ENCODE data around the gene RAB24.

Gene RAB24

DNA sequence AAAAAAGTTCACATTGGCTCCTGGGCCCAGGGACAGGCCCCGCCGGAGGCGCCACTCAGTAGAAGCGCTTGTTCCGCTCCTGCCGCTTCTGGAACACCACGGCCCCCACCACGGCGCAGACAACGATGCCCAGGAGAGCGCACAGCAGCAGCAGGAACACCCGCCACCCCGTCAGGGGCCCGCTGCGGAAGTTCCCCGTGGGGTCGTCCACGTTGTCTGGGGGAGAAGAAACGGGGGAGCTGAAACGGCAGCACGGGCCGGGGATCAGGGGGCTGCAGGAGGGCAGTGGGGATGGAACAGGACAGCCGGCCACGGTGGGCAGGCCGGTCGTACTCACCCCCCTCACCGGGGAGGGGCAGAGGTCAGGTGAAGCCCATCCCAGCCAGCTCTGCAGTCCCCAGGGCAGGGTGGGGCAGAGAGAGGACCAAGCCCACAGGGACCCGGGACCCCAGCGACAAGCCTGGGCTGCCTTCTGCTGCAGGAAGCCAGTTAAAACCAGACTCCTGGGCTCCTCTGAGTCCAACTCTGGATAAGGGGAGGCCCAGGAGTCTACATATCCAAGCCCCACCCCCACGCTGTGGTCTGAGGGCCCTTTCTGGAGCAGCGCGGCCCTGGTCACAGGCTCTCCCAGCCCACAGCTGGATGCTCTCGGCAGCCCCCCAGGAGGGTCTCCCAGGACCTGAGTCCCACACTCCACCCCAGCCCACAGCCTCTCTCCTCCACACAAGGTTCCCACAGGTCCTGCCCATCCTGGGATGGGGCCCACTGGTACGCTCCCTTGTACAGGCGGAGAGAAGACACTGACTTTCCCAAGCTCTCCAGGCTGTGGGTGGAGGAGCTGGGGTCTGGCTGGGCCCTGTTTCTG is 28.7 kb upstream of the RAB24 start:
- Histone ChIP-seq H3K27me3 (ENCODE audit: control insufficient read depth in 1 of 2, insufficient read depth in 2 of 2, low read length in 2 of 2) (no peaks in the 10 kb centered on the region), H3K4me3 (ENCODE audit: low read length in 2 of 2) (no peak overlapping the region), H3K9ac (ENCODE audit: low read length in 2 of 2) (no peak overlapping the region), H3K9me3 (ENCODE audit: control insufficient read depth in 2 of 2, low read length in 2 of 2) (no peaks in the 10 kb centered on the region), H3K4me1 (ENCODE audit: control insufficient read depth, insufficient read depth, low read length) (no peaks in the 10 kb centered on the region), H3K27ac (ENCODE audit: low read length) (no peak overlapping the region), H3K36me3 (ENCODE audit: control insufficient read depth in 2 of 2, insufficient read depth in 2 of 2, low read length in 2 of 2) (peaks cover 32 to 63% of the 10 kb centered on the region in 2 donors)

DNA sequence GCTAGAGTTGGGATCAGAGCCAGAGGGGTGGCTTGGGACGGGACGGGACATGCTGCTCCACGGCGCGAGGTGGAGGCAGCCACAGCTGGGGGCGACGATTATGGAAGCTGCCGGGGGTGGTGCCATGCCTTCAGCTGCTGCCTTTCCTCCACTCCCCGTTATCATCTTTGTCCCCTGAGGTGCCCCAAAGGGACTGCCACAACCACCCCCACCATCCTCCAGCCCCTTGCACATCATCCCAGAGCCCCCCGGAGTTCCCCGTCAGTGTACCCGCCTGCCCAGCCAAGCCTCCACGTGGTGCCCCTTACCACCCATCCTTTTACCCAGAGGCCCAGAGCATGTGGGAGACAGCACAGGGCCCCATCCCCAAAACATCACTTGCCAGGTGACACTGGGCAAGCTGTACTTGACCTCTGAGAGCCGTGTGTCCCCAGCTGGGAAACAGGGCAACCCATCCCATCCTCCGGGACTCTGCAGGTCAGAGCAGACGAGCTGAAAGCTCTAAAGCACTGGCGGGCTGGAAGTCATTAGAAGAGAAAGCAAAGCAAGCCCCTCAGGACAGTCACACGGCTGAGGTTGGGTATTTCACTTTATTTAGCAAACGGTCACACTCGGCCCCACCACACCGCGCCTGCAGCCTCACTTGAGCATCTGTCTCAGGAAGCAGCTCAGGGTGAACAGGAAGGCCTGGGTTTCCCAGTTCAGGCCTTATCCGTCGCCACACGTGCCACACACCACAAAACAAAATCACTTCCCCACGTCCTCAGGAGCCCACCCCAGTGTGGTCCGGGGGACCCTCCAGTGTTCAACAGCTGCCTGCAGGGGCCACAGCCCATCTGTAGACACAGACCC is 27.7 kb upstream of the RAB24 start:
- H3K4me3 ChIP-seq (ENCODE audit: low read length in 2 of 2) = no peak overlapping the region
- H3K36me3 ChIP-seq (ENCODE audit: control insufficient read depth in 2 of 2, insufficient read depth in 2 of 2, low read length in 2 of 2) = peaks cover 26 to 53% of the 10 kb centered on the region in 2 donors
- no peak overlapping the region for H3K9ac ChIP-seq (ENCODE audit: low read length in 2 of 2)
- no peaks in the 10 kb centered on the region for H3K9me3 ChIP-seq (ENCODE audit: control insufficient read depth in 2 of 2, low read length in 2 of 2)
- no peak overlapping the region for H3K27ac ChIP-seq (ENCODE audit: low read length)
- H3K27me3 ChIP-seq (ENCODE audit: control insufficient read depth in 1 of 2, insufficient read depth in 2 of 2, low read length in 2 of 2) = no peaks in the 10 kb centered on the region
- no peaks in the 10 kb centered on the region for H3K4me1 ChIP-seq (ENCODE audit: control insufficient read depth, insufficient read depth, low read length)

DNA sequence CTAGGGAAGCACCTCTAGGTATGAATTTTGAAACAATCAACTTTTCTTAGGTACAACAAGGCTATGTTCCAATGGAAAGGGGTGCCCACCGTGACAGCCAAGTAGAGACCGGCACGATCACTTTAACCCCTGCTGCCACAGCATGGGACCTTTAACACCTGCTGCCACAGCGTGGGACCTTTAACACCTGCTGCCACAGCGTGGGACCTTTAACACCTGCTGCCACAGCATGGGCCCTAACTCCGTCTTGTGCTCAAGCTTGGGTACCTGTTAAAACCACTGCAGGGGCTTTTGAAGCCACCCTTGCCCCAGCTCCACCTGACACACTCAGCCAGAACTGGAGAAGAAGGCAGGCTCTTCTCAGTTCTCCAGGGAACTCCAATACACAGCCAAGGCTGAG is 26.4 kb upstream of the RAB24 start:
- no peak overlapping the region for H3K4me3 ChIP-seq (ENCODE audit: low read length in 2 of 2)
- H3K27me3 ChIP-seq (ENCODE audit: control insufficient read depth in 1 of 2, insufficient read depth in 2 of 2, low read length in 2 of 2) = no peaks in the 10 kb centered on the region
- no peak overlapping the region for H3K9ac ChIP-seq (ENCODE audit: low read length in 2 of 2)
- peaks cover 22 to 40% of the 10 kb centered on the region in 2 donors for H3K36me3 ChIP-seq (ENCODE audit: control insufficient read depth in 2 of 2, insufficient read depth in 2 of 2, low read length in 2 of 2)
- no peaks in the 10 kb centered on the region for H3K4me1 ChIP-seq (ENCODE audit: control insufficient read depth, insufficient read depth, low read length)
- H3K9me3 ChIP-seq (ENCODE audit: control insufficient read depth in 2 of 2, low read length in 2 of 2) = no peaks in the 10 kb centered on the region
- H3K27ac ChIP-seq (ENCODE audit: low read length) = no peak overlapping the region

DNA sequence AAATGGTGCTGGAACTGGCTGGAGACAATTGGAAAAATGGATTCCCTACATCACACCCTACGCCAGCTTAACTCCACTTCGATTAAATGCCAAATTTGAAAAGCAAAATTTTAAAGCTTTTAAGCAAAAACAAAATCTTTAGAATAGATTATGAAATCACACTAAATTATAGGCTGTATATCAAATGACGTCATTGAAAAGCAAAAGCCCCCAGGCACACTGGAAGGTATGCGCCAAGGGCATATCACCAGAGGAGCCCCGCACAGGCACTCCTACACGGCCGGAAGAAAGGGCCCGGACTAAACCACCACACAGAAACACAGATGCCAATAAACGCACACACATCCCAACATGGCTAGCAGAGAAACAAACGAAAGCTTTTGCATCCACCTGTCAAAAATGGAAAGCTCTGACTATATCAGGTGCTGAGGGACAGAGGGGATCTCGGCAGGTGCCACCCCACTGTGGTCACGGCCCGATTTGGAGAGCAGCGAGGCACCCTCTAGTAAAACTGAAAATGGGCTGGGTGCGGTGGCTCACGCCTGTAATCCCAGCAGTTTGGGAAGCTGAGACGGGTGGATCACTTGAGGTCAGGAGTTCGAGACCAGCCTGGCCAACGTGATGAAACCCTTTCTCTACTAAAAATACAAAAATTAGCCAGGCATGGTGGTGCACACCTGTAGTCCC is 25.2 kb upstream of the RAB24 start:
- no peak overlapping the region for H3K27ac ChIP-seq (ENCODE audit: low read length)
- no peaks in the 10 kb centered on the region for H3K9me3 ChIP-seq (ENCODE audit: control insufficient read depth in 2 of 2, low read length in 2 of 2)
- peaks cover 11 to 28% of the 10 kb centered on the region in 2 donors for H3K36me3 ChIP-seq (ENCODE audit: control insufficient read depth in 2 of 2, insufficient read depth in 2 of 2, low read length in 2 of 2)
- H3K9ac ChIP-seq (ENCODE audit: low read length in 2 of 2) = no peak overlapping the region
- no peak overlapping the region for H3K4me3 ChIP-seq (ENCODE audit: low read length in 2 of 2)
- no peaks in the 10 kb centered on the region for H3K4me1 ChIP-seq (ENCODE audit: control insufficient read depth, insufficient read depth, low read length)
- H3K27me3 ChIP-seq (ENCODE audit: control insufficient read depth in 1 of 2, insufficient read depth in 2 of 2, low read length in 2 of 2) = no peaks in the 10 kb centered on the region

DNA sequence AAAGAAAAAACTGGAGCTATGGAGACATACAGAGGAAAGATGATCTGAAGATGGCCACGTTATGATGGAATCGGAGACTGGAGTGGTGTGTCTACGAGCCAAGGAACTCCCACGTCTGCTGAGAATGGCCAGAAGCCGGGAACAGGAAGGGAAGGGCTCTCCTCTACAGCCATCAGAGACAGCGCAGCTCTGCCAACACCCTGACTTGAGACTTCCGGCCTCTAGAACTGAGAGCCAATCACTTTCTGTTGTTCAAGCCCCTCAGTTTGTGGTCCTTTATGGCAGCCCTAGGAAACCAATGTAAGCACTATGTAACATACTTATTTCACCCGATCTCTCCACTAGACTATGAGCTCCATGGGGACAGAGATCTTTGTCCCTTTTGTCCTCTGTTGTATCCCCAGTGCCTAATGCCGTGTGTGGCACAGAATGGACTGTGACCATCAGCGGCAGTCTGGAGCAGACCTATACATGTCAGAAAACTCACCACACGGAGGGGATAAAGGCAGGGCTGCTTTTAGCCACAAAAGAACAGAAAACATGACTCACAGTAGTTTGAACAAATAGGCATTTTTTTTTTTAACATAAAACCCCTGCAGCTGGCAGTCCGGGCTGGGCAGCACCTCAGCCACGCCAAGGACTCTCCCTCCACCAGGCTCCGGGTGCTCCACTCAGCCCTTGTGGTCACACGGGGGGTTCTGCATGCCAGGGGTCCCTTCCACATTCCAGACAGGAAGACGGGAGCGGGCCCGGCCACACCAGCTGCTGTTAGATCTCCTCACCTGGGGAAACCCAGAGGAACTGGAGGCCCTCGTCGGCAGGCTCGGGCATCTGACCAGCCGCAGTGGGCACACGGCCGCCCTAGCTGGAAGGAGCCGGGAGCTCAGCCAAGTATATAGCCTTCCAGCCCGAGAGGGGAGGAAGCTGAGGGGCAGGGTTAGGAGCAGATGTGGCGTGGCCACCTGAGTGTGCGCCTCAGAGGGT is 24.3 kb upstream of the RAB24 start:
- H3K27ac ChIP-seq (ENCODE audit: low read length) = no peak overlapping the region
- no peaks in the 10 kb centered on the region for H3K4me1 ChIP-seq (ENCODE audit: control insufficient read depth, insufficient read depth, low read length)
- H3K36me3 ChIP-seq (ENCODE audit: control insufficient read depth in 2 of 2, insufficient read depth in 2 of 2, low read length in 2 of 2) = peaks cover 6 to 19% of the 10 kb centered on the region in 2 donors
- no peaks in the 10 kb centered on the region for H3K9me3 ChIP-seq (ENCODE audit: control insufficient read depth in 2 of 2, low read length in 2 of 2)
- H3K27me3 ChIP-seq (ENCODE audit: control insufficient read depth in 1 of 2, insufficient read depth in 2 of 2, low read length in 2 of 2) = no peaks in the 10 kb centered on the region
- H3K4me3 ChIP-seq (ENCODE audit: low read length in 2 of 2) = no peak overlapping the region
- no peak overlapping the region for H3K9ac ChIP-seq (ENCODE audit: low read length in 2 of 2)

DNA sequence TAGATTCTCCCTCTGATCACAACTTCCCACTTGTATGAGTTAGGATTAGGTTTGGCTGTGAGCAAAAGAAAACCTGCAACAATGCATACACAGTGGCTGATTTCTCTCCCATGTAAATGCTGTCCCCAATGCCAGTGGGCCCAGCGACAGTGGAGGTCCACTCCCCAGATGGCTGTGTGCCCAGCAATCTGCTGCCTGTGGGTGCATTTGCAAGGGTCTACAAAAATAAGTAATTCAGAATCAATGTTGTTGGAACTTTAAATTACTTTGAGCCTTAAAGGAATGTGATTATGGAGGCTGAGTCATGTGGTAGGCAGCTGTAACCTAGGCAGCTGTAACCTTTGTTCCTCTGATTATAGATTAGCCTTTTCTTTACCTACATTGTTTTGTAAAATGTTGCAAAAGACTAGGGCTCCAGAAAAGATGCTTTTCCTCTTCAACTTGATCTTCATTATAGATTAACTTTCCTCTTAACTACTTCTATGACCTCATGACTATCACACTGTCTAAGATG is 22.4 kb upstream of the RAB24 start:
- Histone ChIP-seq H3K4me1 (ENCODE audit: control insufficient read depth, insufficient read depth, low read length) (no peaks in the 10 kb centered on the region), H3K27me3 (ENCODE audit: control insufficient read depth in 1 of 2, insufficient read depth in 2 of 2, low read length in 2 of 2) (no peaks in the 10 kb centered on the region), H3K4me3 (ENCODE audit: low read length in 2 of 2) (no peak overlapping the region), H3K9me3 (ENCODE audit: control insufficient read depth in 2 of 2, low read length in 2 of 2) (no peaks in the 10 kb centered on the region), H3K9ac (ENCODE audit: low read length in 2 of 2) (no peak overlapping the region), H3K36me3 (ENCODE audit: control insufficient read depth in 2 of 2, insufficient read depth in 2 of 2, low read length in 2 of 2) (peaks cover 5 to 9% of the 10 kb centered on the region in 2 donors), H3K27ac (ENCODE audit: low read length) (no peak overlapping the region)

DNA sequence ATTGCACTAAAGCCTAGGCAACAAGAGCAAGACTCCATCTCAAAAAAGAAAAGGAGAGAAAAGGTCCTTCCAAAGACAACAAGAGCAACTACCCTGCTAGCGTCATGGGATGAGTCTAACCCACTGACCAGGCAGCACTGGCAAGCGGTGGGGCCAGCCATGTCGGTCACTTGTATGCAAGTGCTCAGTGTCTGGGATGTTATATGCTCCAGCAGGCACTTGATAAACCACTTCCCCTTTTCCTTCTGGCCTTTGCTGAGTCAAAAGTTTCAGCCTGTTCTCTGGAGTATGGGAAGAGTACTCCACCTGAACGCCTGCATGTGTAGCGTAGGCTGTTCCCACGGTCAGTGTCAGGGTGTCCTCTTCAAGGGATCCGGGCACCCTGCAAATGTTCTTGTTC is 17.4 kb upstream of the RAB24 start:
- Histone ChIP-seq H3K4me1 (ENCODE audit: control insufficient read depth, insufficient read depth, low read length) (no peaks in the 10 kb centered on the region), H3K27ac (ENCODE audit: low read length) (no peak overlapping the region), H3K9me3 (ENCODE audit: control insufficient read depth in 2 of 2, low read length in 2 of 2) (peaks cover 0 to 3% of the 10 kb centered on the region in 2 donors), H3K36me3 (ENCODE audit: control insufficient read depth in 2 of 2, insufficient read depth in 2 of 2, low read length in 2 of 2) (peaks cover 0 to 4% of the 10 kb centered on the region in 2 donors), H3K4me3 (ENCODE audit: low read length in 2 of 2) (no peak overlapping the region), H3K27me3 (ENCODE audit: control insufficient read depth in 1 of 2, insufficient read depth in 2 of 2, low read length in 2 of 2) (no peaks in the 10 kb centered on the region), H3K9ac (ENCODE audit: low read length in 2 of 2) (no peak overlapping the region)

DNA sequence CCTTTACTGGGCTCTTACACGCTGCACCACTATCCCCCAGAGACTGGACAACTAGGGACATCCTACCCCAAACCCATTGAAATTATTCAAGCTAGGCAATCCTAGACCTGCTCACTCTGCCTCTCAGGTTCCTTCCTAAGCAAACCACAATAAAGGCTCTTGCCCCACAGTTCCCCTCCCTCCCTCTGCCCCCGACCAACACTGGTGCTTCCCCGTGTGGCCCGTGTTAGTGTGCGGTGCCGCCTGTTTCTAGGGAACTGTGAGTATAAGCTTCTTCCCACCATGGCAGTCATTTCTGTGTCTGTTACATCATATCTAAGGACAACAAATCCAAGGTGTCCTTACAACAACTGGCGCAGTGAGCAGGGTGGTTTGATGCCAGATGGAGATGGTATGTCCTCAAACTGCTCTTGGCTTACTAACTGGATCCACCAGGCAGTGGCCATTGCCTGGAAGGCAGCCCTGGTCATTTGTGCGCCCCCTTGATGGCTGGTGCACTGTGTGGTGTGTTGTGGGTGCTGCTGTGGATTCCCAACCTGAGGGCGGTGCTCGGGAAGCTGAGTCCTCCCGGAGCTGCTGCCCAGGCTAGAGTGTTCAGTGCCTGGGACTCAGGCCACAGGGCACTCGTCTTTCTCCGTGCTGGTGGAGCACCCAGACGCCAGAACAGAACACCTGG is 16.5 kb upstream of the RAB24 start:
- Histone ChIP-seq H3K4me3 (ENCODE audit: low read length in 2 of 2) (no peak overlapping the region), H3K36me3 (ENCODE audit: control insufficient read depth in 2 of 2, insufficient read depth in 2 of 2, low read length in 2 of 2) (peaks cover 0 to 4% of the 10 kb centered on the region in 2 donors), H3K4me1 (ENCODE audit: control insufficient read depth, insufficient read depth, low read length) (no peaks in the 10 kb centered on the region), H3K9me3 (ENCODE audit: control insufficient read depth in 2 of 2, low read length in 2 of 2) (peaks cover 0 to 3% of the 10 kb centered on the region in 2 donors), H3K9ac (ENCODE audit: low read length in 2 of 2) (no peak overlapping the region), H3K27me3 (ENCODE audit: control insufficient read depth in 1 of 2, insufficient read depth in 2 of 2, low read length in 2 of 2) (no peaks in the 10 kb centered on the region), H3K27ac (ENCODE audit: low read length) (no peak overlapping the region)

DNA sequence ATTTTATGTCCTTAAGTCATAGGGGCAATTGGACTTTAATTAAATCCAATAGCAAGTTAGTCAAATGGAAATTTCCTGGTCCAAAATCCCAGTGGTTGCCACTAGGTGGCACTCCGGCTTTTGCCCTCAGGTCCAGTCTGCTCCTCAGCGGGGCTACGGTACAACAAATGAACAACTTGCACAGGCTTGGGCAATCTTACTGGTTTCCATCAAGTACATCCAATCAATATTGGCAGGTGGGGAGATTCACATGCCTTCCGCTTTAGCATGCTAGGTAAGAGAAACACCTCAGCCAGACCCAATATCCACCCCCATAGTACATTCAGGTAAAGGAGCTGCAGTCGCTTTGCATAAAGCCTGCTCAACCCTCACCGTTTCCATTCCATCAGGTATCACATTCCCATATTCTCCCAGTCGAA is 14.4 kb upstream of the RAB24 start:
- H3K9me3 ChIP-seq (ENCODE audit: control insufficient read depth in 2 of 2, low read length in 2 of 2) = peaks cover 0 to 3% of the 10 kb centered on the region in 2 donors

More for the DNA sequence above, 14.4 kb upstream of the RAB24 start:
- peaks cover 0 to 4% of the 10 kb centered on the region in 2 donors for H3K36me3 ChIP-seq (ENCODE audit: control insufficient read depth in 2 of 2, insufficient read depth in 2 of 2, low read length in 2 of 2)
- no peak overlapping the region for H3K27ac ChIP-seq (ENCODE audit: low read length)
- H3K9ac ChIP-seq (ENCODE audit: low read length in 2 of 2) = no peak overlapping the region
- H3K4me3 ChIP-seq (ENCODE audit: low read length in 2 of 2) = no peak overlapping the region
- H3K4me1 ChIP-seq (ENCODE audit: control insufficient read depth, insufficient read depth, low read length) = no peaks in the 10 kb centered on the region
- no peaks in the 10 kb centered on the region for H3K27me3 ChIP-seq (ENCODE audit: control insufficient read depth in 1 of 2, insufficient read depth in 2 of 2, low read length in 2 of 2)
